HPDE6-E6E7 (cell line): ENCODE results near the gene PCDHGB4.
"Not testable (repeated sequence)": the region's sequence is repeated elsewhere in the genome, so short reads cannot be mapped to it uniquely, and the experiment has no call there.

ENCODE experiments used
- DNase-seq: peaks from one replicate; pipeline ENCODE4 v3.0.0; 2011; ENCODE audit warnings: missing footprints; ENCODE audit errors: extremely low spot score

The PCDHGB4 gene

DNA sequence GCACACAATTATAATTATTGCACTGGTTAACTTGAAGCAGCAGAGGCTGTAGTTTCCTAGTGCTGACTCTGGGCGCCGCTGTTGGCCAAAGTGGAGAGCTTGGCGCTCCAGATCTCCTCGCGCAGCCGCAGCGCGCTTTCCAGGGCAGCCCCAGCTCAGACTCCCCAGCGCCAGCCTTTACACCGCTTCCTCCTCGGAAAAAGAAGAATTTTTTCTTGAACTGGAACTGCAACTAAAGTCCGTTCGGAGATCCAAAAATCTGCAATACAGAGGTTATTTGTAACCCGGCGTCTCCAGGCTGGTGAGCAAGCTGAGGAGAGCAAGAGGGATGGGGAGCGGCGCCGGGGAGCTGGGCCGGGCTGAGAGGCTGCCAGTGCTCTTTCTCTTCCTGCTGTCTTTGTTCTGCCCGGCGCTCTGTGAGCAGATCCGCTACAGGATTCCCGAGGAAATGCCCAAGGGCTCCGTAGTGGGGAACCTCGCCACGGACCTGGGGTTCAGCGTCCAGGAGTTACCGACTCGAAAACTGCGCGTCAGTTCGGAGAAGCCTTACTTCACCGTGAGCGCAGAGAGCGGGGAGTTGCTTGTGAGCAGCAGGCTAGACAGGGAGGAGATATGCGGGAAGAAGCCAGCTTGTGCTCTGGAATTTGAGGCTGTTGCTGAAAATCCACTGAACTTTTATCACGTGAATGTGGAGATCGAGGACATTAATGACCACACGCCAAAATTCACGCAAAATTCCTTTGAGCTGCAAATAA lies at the start of gene PCDHGB4:
TSS of gene PCDHGB4 (plus strand) at position 142 of the 755 bp plus-strand sequence. CDS start at position 329, 187 bp downstream.
- DNase-seq: not testable (repeated sequence)

- no peak for DNase-seq
Observed at GRCh38 chr5:141338538-141339306, 48.8 kb upstream of the PCDHGB4 start, which contains the start of gene PCDHGA2. TSS of gene PCDHGA2 (plus strand) at chr5:141338760.

GRCh38 chr5:141340781-141341354 lies 46.6 kb upstream of the PCDHGB4 start:
- DNase-seq: not testable (repeated sequence)

DNA sequence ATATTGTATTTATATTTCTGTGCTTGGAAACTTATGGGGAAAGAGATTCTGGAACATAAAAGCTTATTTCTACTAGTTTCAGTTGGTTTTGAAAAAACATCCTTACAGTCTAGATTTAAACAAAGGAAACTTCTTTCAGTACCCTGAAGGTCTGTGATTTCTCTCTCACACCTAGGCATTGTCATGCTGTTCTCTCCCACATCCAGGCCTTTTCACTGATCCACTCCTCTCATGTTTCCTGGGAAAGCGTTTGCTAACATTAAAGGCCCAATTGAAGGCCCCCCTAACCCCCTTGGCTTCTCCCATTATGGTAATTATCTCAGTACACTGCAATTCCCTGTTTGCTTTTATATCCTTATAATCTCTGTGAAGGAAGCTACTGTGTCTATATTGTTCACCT lies 44.7 kb upstream of the PCDHGB4 start:
- DNase-seq: no peak

GRCh38 chr5:141343242-141343952 lies 44.1 kb upstream of the PCDHGB4 start, which contains the start of gene PCDHGA3:
TSS of gene PCDHGA3 (plus strand) at chr5:141343829. CDS start at chr5:141344034, 205 bp downstream.
- no peak for DNase-seq

DNA sequence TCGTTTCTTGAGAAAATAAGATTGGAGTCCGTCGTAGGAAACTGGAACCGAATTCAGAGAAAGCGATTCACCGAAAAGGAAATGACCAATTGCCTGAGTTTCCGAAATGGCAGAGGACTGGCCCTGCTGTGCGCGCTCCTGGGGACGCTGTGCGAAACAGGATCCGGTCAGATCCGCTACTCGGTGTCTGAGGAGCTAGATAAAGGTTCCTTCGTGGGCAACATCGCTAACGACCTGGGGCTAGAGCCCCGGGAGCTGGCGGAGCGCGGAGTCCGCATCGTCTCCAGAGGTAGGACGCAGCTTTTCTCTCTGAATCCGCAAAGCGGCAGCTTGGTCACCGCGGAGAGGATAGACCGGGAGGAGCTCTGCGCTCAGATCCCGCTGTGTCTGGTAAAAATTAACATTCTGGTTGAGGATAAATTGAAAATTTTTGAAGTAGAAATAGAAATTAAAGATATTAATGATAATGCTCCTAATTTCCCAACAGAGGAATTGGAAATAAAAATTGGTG lies 43.5 kb upstream of the PCDHGB4 start:
- no peak for DNase-seq

- DNase-seq: no peak
Observed at GRCh38 chr5:141345327-141345726, 42.2 kb upstream of the PCDHGB4 start.

GRCh38 chr5:141346017-141346416 lies 41.5 kb upstream of the PCDHGB4 start:
- DNase-seq: not testable (repeated sequence)

DNA sequence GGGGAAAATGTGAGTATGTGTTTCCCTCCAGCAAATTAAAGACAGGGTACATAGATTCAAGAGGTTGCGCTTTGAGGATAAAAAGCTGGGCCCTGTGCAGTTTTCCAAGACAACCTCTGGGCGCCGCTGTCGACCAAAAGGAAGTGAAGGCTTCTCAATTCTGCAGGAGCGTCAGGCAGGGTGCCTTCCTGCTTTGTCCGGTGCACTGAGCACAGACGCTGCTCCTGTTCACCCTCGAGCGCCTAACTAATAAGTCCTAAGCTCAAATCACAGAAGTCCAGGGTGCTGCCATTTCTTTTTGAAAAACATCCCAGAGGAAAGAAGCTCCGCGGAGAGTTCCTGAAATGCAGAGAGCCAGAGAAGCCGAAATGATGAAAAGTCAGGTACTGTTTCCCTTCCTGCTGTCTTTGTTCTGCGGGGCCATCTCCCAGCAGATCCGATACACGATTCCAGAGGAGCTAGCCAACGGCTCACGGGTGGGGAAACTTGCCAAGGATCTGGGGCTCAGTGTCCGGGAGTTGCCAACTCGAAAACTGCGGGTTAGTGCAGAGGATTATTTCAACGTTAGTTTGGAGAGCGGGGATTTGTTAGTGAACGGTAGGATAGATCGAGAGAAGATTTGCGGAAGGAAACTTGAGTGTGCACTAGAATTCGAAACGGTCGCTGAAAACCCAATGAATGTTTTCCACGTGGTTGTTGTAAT lies 37.4 kb upstream of the PCDHGB4 start, which contains the start of gene PCDHGB1:
TSS of gene PCDHGB1 (plus strand) at position 183 of the 703 bp plus-strand sequence. CDS start at position 345, 162 bp downstream.
- DNase-seq: no peak

GRCh38 chr5:141351591-141351990 lies 35.9 kb upstream of the PCDHGB4 start:
- DNase-seq: no peak

- DNase-seq: no peak
Observed at GRCh38 chr5:141354900-141355469, 32.5 kb upstream of the PCDHGB4 start, which contains the start of gene PCDHGA4. TSS of gene PCDHGA4 (plus strand) at chr5:141355021. CDS start at chr5:141355108, 87 bp downstream.

- DNase-seq: no peak
Observed at GRCh38 chr5:141355641-141356040, 31.9 kb upstream of the PCDHGB4 start.

- no peak for DNase-seq
Observed at GRCh38 chr5:141356133-141356532, 31.4 kb upstream of the PCDHGB4 start.

DNA sequence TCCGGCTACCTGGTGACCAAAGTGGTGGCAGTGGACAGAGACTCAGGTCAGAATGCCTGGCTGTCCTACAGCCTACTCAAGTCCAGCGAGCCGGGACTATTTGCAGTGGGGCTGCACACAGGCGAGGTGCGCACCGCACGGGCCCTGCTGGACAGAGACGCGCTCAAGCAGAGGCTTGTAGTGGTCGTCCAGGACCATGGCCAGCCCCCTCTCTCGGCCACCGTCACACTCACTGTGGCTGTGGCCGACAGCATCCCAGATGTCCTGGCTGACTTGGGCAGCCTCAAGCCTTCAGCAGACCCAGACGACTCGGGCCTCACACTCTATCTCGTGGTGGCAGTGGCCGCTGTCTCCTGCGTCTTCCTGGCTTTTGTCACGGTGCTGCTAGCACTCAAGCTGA lies 30.5 kb upstream of the PCDHGB4 start:
- DNase-seq: no peak

GRCh38 chr5:141359790-141360426 lies 27.6 kb upstream of the PCDHGB4 start, which contains the start of gene PCDHGB2:
TSS of gene PCDHGB2 (plus strand) at chr5:141359994. CDS start at chr5:141360136, 142 bp downstream.
- no peak for DNase-seq

GRCh38 chr5:141360685-141361084 lies 26.8 kb upstream of the PCDHGB4 start:
- DNase-seq: no peak

DNA sequence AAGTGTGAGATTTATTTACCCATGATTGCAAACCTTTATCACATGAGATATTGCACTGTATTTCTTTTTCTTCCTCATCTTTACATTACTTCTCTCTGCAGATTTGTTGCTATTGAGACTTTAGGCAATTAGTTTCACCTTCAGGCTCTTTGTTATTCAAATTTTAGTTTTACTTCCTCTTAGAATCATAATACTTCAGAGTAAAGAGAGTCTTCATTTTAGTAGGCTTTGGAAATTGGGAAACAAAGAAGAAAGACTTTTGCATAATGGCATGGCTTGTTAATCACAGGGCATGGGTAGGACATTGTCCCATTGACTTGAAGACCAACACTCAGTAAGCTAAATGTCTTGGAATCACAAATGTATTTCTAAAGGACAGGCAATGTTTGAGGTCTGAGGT lies 24.8 kb upstream of the PCDHGB4 start:
- DNase-seq: no peak

DNA sequence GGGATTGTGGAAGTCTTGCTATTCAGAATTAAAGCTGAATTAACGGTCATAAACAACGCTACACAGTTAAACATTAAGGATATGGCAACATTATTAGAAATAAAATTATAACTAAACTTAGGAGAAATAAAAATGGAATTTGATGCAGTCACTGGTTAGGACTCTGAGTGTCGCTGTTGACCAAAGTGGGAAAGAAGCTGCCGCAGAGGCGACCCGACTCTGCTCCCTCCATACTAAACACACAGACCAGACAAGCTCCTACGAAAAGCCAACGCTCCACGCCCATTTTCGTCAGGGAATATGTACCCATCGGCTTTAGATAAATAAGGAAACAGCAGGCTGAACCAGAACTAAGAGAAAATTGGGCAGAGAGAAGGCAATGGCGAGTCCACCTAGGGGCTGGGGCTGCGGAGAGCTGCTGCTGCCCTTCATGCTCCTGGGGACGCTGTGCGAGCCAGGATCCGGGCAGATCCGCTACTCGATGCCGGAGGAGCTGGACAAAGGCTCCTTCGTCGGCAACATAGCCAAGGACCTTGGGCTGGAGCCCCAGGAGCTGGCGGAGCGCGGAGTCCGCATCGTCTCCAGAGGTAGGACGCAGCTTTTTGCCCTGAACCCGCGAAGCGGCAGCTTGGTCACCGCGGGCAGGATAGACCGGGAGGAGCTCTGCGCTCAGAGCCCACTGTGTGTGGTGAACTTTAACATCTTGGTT lies 23.4 kb upstream of the PCDHGB4 start, which contains the start of gene PCDHGA5:
TSS of gene PCDHGA5 (plus strand) at position 211 of the 709 bp plus-strand sequence. CDS start at position 380, 169 bp downstream.
- DNase-seq: no peak
